HT-29 (cell line): ENCODE data around the gene CCNH. TPM values are rescaled to one million over a fixed set of nuclear protein-coding genes. Genes with fewer than 3 reads are reported as not detected.

ENCODE experiments used
- DNase-seq: peaks from one replicate; pipeline ENCODE4 v3.0.0-alpha.2; 2015; ENCODE audit warnings: low spot score
- total RNA-seq: library from RNA; depleted of rRNA; stranded (reverse); fragments of >200 nt; shearing (Covaris generic); gene quantifications from 2 replicates; pipeline ENCODE4 v1.2.3, GENCODE V29; 2014

The CCNH gene
- total RNA-seq, 1 experiment from 2014 or later: 39.5 TPM

- no peak for DNase-seq
Measured at GRCh38 chr5:87403899-87404298, 8.8 kb downstream of the CCNH start.

- DNase-seq: no peak
Measured at GRCh38 chr5:87403409-87403808, 9.3 kb downstream of the CCNH start.

DNA sequence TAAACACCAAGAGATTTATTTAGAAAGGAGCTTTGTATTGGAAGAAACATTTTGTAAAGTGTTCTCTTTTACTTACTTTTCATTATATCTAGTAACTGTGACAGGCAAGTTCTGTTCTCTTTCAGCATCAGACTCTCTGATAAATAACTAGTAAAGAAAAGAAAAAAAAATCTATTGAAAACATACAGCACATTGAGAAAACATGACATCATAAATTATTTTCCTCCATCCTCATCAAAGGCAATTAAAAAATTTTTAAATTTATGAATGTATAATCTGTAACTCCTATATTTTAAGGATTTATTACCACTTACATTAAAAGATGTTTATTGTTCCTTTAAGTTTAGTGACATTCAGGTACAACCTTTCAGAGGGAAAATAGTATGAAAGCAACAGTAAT is 11.1 kb downstream of the CCNH start:
- no peak for DNase-seq

DNA sequence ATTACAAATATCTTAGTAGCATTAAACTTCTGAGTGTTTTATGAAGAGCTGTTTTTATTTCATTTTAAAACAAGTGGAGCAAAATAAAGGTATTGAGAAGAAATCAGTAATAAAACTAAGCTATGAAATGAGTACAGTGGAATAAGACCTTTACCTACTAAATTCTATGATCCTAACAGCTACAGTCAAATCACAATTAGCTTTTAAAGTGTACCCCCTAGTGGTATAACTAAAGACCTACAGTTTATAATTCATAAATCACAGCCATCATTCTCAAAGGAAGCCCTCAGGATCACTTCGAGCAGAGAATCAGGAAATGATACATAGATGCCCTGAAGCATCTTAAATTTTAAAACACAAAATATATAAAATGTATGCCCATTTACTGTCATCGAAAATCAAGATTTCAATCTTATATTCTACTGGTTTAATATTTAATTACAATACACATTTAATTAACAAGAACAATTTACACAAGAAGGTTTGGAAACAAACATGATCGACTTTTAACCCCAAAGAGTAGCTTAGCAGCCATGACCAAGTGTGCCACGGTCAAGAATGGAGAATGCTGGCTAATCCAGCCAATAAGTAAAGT is 12.3 kb downstream of the CCNH start:
- peak; percentile 53 for DNase-seq

GRCh38 chr5:87399720-87400119 is 13.0 kb downstream of the CCNH start:
- DNase-seq: no peak

DNA sequence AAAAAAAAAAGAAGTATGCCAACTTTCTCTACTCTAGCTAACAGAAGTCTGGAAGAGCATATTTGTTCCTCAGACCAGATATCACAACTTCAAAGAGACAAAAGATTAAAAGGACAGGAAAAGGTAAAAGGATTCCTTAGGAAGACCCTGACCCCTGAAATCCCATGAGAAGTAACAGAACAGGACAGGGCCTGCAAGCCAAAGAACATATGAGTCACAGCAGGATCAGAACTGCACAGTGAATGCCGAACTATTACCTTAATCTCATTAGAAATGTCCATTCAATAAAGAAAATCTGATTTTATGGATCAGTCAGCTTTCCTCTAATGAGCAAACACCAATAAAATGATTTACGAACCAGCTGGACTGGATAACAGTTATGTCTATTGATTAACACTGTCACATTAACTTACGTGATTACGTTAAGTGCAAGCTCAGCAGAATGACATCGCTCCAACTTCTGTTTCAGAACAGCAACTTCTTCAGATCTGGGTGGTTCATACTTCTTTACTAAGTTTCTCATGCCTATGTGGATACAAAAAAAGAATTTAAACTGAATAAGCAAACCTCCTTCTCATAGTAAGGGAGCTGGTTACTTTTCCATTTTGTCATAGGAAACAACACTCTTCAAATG is 13.6 kb downstream of the CCNH start:
- no peak for DNase-seq

DNA sequence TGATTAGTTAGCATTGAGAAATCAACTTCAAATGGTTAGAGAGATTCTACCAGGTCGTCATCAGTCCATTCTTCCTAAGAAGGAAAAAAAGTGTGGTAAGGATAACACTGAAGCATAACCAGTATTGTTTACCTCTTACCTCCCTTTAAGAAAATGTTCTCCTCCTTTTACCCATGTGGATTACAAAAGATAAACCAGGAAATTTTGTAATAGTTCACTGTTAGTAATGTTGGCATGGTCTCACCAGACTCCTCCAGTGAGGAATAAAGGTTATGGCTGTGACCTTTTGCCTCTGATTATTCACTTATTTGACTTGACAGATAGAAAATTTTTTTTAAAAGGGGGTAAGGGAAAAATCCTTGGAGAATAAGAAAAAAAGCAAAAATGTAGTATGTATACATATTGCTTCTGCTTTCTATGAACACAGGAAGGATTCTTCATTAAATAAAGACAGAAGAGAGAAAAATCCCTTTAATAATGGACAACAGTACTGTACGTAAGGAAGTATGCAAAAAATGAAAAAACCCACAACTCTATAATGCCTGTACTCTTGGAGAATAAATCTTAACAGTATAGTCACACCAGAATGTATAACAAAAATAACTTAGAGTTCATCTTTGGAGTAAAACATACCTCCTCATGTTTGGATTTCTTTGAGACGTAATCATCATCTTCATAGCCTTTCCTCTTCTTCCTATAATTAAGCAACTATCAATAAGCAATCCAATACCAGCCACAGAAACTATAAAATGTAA is 18.1 kb downstream of the CCNH start:
- DNase-seq: no peak

GRCh38 chr5:87393331-87393730 is 19.4 kb downstream of the CCNH start:
- no peak for DNase-seq

DNA sequence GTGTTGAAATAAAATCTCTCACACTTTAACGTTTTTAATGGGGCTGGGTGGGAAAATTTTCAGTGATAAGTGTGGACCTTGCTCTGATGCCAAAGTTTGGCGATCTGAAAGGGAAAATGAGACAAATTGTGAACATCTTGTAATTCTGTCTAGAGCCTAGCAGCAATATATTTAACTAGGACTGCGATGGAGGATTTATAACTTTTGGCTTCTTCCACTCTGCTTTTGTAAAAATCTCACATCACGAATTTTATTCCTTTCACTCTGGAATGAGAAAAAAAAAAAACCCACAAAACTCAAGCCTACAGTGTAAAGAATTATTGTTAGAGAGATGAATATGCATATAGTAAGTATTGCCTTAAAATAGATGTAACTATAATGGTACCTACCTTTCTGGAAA is 19.9 kb downstream of the CCNH start:
- DNase-seq: no peak

GRCh38 chr5:87392170-87392569 is 20.6 kb downstream of the CCNH start:
- DNase-seq: no peak

- no peak for DNase-seq
Measured at GRCh38 chr5:87390576-87391199, 22.0 kb downstream of the CCNH start.

GRCh38 chr5:87390075-87390474 is 22.7 kb downstream of the CCNH start:
- DNase-seq: no peak

DNA sequence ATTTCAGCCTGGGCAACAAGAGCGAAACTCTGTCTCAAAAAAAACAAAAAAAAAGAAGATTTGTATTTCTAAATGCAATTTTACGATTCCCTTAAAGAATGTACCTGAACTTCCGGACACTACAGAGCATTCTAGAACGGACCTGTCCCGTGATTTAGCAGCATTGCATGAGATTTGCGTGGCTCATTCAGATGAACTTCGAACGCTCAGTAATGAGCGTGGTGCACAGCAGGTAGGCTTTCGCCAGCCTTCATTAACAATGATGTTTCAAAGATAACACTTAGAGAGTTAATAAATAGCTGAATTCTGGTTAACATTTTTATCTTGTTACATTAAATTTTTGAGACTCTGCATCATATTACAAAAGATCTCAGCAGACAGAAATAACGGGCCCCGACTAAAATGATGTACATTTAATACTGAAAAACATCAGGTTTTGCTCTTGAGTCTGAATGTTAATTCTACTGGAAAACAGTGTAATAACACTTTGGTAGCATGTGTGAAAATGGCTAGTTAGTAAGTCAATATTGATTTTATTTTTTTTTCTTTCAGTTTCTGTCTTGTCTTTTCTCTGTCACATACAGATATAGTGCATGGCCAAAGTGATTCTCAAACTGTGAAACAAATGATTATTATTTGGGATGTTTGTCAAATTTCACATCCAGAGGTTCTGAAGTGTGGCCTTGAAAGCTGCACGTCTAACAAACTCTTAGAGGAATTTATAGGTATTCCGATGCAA is 23.3 kb downstream of the CCNH start:
- DNase-seq: no peak

GRCh38 chr5:87388129-87388528 is 24.6 kb downstream of the CCNH start:
- DNase-seq: no peak

GRCh38 chr5:87385802-87386201 is 26.9 kb downstream of the CCNH start:
- no peak for DNase-seq

DNA sequence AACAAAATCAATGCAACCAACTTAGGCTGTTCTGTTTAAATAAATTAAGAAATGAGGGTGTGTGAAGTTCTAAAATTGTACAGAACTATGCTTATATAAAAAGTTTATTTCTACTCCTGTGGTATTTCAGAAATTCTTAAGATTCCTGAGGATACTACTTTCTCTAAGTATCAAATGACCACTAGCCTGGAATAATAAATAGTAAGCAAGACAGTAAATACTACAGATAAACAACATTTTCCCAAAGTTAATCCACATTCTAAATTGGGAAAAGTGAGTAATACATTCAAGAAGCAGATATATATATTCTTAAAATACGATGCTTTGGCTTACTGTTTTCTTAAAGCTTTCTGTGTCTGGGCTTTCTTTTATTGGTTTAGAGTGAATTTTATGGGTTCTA is 29.5 kb downstream of the CCNH start:
- DNase-seq: no peak

GRCh38 chr5:87382224-87382623 is 30.5 kb downstream of the CCNH start:
- no peak for DNase-seq

DNA sequence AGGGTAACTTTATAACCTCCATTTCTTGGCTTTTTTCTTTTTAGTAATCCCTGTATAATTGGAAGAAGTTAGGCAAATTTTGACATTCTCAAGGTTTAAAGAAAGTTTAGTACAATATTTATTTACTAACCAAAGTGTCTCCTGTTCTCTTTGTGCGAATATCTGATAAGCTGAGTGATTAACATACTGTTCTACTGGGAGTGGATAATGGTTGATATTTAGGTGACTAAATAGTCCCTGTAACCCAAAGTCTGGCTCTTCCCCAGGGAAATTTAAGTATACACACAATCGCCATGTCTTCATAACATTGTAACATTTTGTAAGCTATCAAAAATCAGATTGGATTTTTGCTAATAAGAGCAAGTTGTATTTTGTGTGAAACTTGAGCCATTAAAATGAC is 40.0 kb downstream of the CCNH start:
- DNase-seq: no peak

DNA sequence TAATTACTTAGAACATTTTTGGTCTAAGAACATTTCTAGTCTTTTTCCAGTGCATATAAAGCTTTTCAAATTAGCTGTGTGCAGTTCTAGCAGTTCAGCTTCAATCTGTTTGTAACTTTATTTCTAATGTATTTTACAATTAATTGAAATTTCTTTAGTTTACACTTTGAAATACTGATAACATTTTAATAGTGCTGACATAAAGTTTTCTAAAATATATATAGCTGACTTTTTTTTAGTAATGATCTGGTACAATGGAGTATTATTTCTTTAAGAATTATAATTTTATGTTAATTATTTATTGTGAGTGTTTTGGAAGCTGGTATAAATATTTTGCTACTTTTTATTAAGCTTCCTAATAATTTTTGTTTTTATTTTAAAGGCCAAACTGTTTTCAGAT is 43.3 kb downstream of the CCNH start:
- DNase-seq: no peak

GRCh38 chr5:87368601-87369000 is 44.1 kb downstream of the CCNH start:
- DNase-seq: no peak

- no peak for DNase-seq
Measured at GRCh38 chr5:87367243-87367642, 45.5 kb downstream of the CCNH start.
